MM.1S (cell line): Measurements from ENCODE around the gene KRT73.

Experiments
- DNase-seq: peaks from one replicate; pipeline ENCODE4 v3.0.0-alpha.2; 2015
- H2AFZ ChIP-seq: fragments of 300-600 bp; sonication (generic); 2 replicates; pipeline ENCODE4 v1.6.0; 2016; ENCODE audit warnings: antibody characterized with exemption, low read length
- H3F3A ChIP-seq: fragments of 300-600 bp; sonication (generic); 2 replicates; pipeline ENCODE4 v1.6.1; 2016; ENCODE audit warnings: mild to moderate bottlenecking, antibody characterized with exemption, low read length, moderate library complexity, mixed read lengths; ENCODE audit not compliant: insufficient read depth
- H3K27ac ChIP-seq: fragments of 300-600 bp; sonication (generic); 2 replicates; pipeline ENCODE4 v1.5.1; 2016; ENCODE audit warnings: mild to moderate bottlenecking, low read length
- H3K27me3 ChIP-seq: fragments of 300-600 bp; sonication (generic); replicated peaks from 2 replicates; pipeline ENCODE4 v1.6.0; 2016; ENCODE audit warnings: low read length; ENCODE audit not compliant: insufficient read depth
- H3K36me3 ChIP-seq: fragments of 300-600 bp; sonication (generic); replicated peaks from 2 replicates; pipeline ENCODE4 v1.6.1; 2016; ENCODE audit warnings: mild to moderate bottlenecking, low read length, mixed read lengths; ENCODE audit not compliant: insufficient read depth
- H3K4me1 ChIP-seq: fragments of 300-600 bp; sonication (generic); 2 replicates; pipeline ENCODE4 v1.6.1; 2016; ENCODE audit warnings: low read length, mixed read lengths
- H3K4me2 ChIP-seq: fragments of 300-600 bp; sonication (generic); 2 replicates; pipeline ENCODE4 v1.6.0; 2016; ENCODE audit warnings: low read depth, low read length
- H3K4me3 ChIP-seq: fragments of 300-600 bp; sonication (generic); 2 replicates; pipeline ENCODE4 v1.5.1; 2016; ENCODE audit warnings: low read length, mixed read lengths
- H3K79me2 ChIP-seq: fragments of 300-600 bp; sonication (generic); 2 replicates; pipeline ENCODE4 v1.6.1; 2016; ENCODE audit warnings: mixed run types, low read length, mixed read lengths
- H3K9ac ChIP-seq: fragments of 300-600 bp; sonication (generic); 2 replicates; pipeline ENCODE4 v1.6.1; 2016; ENCODE audit warnings: low read length, mixed read lengths
- H3K9me2 ChIP-seq: fragments of 300-600 bp; sonication (generic); replicated peaks from 2 replicates; pipeline ENCODE4 v1.6.1; 2016; ENCODE audit warnings: mild to moderate bottlenecking, low read length, mixed read lengths; ENCODE audit not compliant: insufficient read depth
- H3K9me3 ChIP-seq: fragments of 300-600 bp; sonication (generic); replicated peaks from 2 replicates; pipeline ENCODE4 v1.6.1; 2016; ENCODE audit warnings: mild to moderate bottlenecking, low read length, mixed read lengths; ENCODE audit not compliant: insufficient read depth
- H4K20me1 ChIP-seq: fragments of 300-600 bp; sonication (generic); 2 replicates; pipeline ENCODE4 v1.6.1; 2016; ENCODE audit warnings: mild to moderate bottlenecking, low read length, moderate library complexity, mixed read lengths; ENCODE audit not compliant: insufficient read depth
- CTCF ChIP-seq: fragments of 300-600 bp; sonication (generic); IDR thresholded peaks from 2 replicates; pipeline ENCODE4 v1.5.1; 2016; ENCODE audit warnings: antibody characterized with exemption, low read length, mixed read lengths
- EZH2 ChIP-seq: fragments of 300-600 bp; sonication (generic); optimal IDR thresholded peaks from 2 replicates; pipeline ENCODE3; 2017; ENCODE audit warnings: low read depth, mild to moderate bottlenecking, antibody characterized with exemption, low read length, mixed read lengths
- EZH2phosphoT487 ChIP-seq: fragments of 300-600 bp; sonication (generic); IDR thresholded peaks from 2 replicates; pipeline ENCODE4 v1.6.1; 2018; ENCODE audit warnings: antibody characterized with exemption, low read length

KRT73 gene

GRCh38 chr12:52580496-52580895, 37.9 kb downstream of the KRT73 start:
- Histone ChIP-seq H3K4me3 (no peak overlapping the region), H3K79me2 (no peaks in the 10 kb centered on the region), H3K9me3 (no peaks in the 10 kb centered on the region), H3K36me3 (no peaks in the 10 kb centered on the region), H2AFZ (no peak overlapping the region), H4K20me1 (no peaks in the 10 kb centered on the region), H3K4me1 (no peaks in the 10 kb centered on the region), H3K27ac (no peak overlapping the region), H3K9me2 (no peaks in the 10 kb centered on the region), H3K9ac (no peak overlapping the region), H3F3A (no peaks in the 10 kb centered on the region), H3K27me3 (peaks cover 75% of the 10 kb centered on the region), H3K4me2 (no peak overlapping the region)
- DNase-seq = no peak
- TF ChIP-seq CTCF = no peak
- no peak for TF ChIP-seq EZH2phosphoT487
- no peak for TF ChIP-seq EZH2

- H2AFZ ChIP-seq = no peak overlapping the region
- H3K27ac ChIP-seq = no peak overlapping the region
- no peak overlapping the region for H3K4me2 ChIP-seq
These were observed 38.6 kb downstream of the KRT73 start for GRCh38 chr12:52579468-52580465.

GRCh38 chr12:52578469-52578868, 39.9 kb downstream of the KRT73 start:
- no peaks in the 10 kb centered on the region for H4K20me1 ChIP-seq
- no peak for DNase-seq
- no peaks in the 10 kb centered on the region for H3K79me2 ChIP-seq
- H3K9ac ChIP-seq = no peak overlapping the region
- TF ChIP-seq EZH2phosphoT487 = no peak
- no peak for TF ChIP-seq EZH2
- no peak for TF ChIP-seq CTCF
- H3F3A ChIP-seq = no peaks in the 10 kb centered on the region
- H3K27ac ChIP-seq = no peak overlapping the region
- H3K4me2 ChIP-seq = no peak overlapping the region
- no peaks in the 10 kb centered on the region for H3K36me3 ChIP-seq
- no peak overlapping the region for H3K4me3 ChIP-seq
- peaks cover 88% of the 10 kb centered on the region for H3K27me3 ChIP-seq
- H2AFZ ChIP-seq = no peak overlapping the region
- H3K9me2 ChIP-seq = no peaks in the 10 kb centered on the region
- H3K4me1 ChIP-seq = no peaks in the 10 kb centered on the region
- no peaks in the 10 kb centered on the region for H3K9me3 ChIP-seq

More at GRCh38 chr12:52579468-52580465, 38.6 kb downstream of the KRT73 start:
- no peak overlapping the region for H3K4me3 ChIP-seq
- no peak for DNase-seq
- no peaks in the 10 kb centered on the region for H3K9me2 ChIP-seq
- peaks cover 79% of the 10 kb centered on the region for H3K27me3 ChIP-seq
- no peaks in the 10 kb centered on the region for H3F3A ChIP-seq
- no peaks in the 10 kb centered on the region for H3K79me2 ChIP-seq
- no peaks in the 10 kb centered on the region for H4K20me1 ChIP-seq
- no peaks in the 10 kb centered on the region for H3K36me3 ChIP-seq
- H3K9ac ChIP-seq = no peak overlapping the region
- TF ChIP-seq EZH2phosphoT487 (no peak), EZH2 (no peak), CTCF (no peak)
- no peaks in the 10 kb centered on the region for H3K9me3 ChIP-seq
- H3K4me1 ChIP-seq = no peaks in the 10 kb centered on the region
